HL-60 (cell line): ENCODE measurements around the gene RSU1.
A peak's percentile ranks its signal among the peaks of the same experiment; 100 is the strongest.

Experiments used
- DNase-seq, 2 experiments: peaks; one replicate each; pipeline ENCODE4 v3.0.0-alpha.2; 2010 to 2020; ENCODE audit warnings: low read depth in 1 of 2, low spot score in 1 of 2
- H3K27ac ChIP-seq: fragments of 250-450 bp; sonication (Bioruptor Pico); replicated peaks from 2 replicates; pipeline ENCODE4 v1.5.1; 2020; ENCODE audit warnings: mild to moderate bottlenecking, moderate library complexity
- H3K27me3 ChIP-seq: fragments of 250-450 bp; sonication (Bioruptor Pico); 2 replicates; pipeline ENCODE4 v1.5.1; 2021; ENCODE audit warnings: mild to moderate bottlenecking, moderate library complexity; ENCODE audit not compliant: insufficient read depth, poor library complexity, severe bottlenecking
- H3K4me3 ChIP-seq: replicated peaks from 2 replicates; pipeline ENCODE4 v1.5.1; 2011; ENCODE audit warnings: mild to moderate bottlenecking, control low read depth, low read length; ENCODE audit not compliant: insufficient read depth
- CTCF ChIP-seq: IDR thresholded peaks from one replicate; pipeline ENCODE4 v1.5.1; 2011; ENCODE audit warnings: low read length, control low read depth, inconsistent platforms; ENCODE audit not compliant: insufficient read depth
- GABPA ChIP-seq: IDR thresholded peaks from 2 replicates; pipeline ENCODE4 v1.6.1; 2012; ENCODE audit warnings: low read depth
- POLR2AphosphoS5 ChIP-seq: IDR thresholded peaks from 2 replicates; pipeline ENCODE4 v1.6.1; 2012; ENCODE audit warnings: low read depth
- SPI1 ChIP-seq: IDR thresholded peaks from 2 replicates; pipeline ENCODE4 v1.6.1; 2012; ENCODE audit warnings: low read depth, mild to moderate bottlenecking, borderline replicate concordance
- TF ChIP-seq, protein P1 (sequence below): IDR thresholded peaks from 2 replicates; pipeline ENCODE4 v1.6.1; 2012; ENCODE audit warnings: low read depth; ENCODE audit not compliant: insufficient replicate concordance

RSU1 gene

GRCh38 chr10:16583382-16583781, 233.8 kb downstream of the RSU1 start:
- H3K4me3 ChIP-seq, result no peak overlapping the region
- no peaks in the 10 kb centered on the region for H3K27me3 ChIP-seq
- no peak for DNase-seq
- H3K27ac ChIP-seq, result no peak overlapping the region
- TF ChIP-seq POLR2AphosphoS5 (no peak), GABPA (no peak), SPI1 (no peak), CTCF (no peak)
- TF ChIP-seq, protein P1, sequence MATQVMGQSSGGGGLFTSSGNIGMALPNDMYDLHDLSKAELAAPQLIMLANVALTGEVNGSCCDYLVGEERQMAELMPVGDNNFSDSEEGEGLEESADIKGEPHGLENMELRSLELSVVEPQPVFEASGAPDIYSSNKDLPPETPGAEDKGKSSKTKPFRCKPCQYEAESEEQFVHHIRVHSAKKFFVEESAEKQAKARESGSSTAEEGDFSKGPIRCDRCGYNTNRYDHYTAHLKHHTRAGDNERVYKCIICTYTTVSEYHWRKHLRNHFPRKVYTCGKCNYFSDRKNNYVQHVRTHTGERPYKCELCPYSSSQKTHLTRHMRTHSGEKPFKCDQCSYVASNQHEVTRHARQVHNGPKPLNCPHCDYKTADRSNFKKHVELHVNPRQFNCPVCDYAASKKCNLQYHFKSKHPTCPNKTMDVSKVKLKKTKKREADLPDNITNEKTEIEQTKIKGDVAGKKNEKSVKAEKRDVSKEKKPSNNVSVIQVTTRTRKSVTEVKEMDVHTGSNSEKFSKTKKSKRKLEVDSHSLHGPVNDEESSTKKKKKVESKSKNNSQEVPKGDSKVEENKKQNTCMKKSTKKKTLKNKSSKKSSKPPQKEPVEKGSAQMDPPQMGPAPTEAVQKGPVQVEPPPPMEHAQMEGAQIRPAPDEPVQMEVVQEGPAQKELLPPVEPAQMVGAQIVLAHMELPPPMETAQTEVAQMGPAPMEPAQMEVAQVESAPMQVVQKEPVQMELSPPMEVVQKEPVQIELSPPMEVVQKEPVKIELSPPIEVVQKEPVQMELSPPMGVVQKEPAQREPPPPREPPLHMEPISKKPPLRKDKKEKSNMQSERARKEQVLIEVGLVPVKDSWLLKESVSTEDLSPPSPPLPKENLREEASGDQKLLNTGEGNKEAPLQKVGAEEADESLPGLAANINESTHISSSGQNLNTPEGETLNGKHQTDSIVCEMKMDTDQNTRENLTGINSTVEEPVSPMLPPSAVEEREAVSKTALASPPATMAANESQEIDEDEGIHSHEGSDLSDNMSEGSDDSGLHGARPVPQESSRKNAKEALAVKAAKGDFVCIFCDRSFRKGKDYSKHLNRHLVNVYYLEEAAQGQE, result no peak

GRCh38 chr10:16581202-16581601, 236.0 kb downstream of the RSU1 start:
- DNase-seq, result peak in 1 of 2 experiments; percentile 1
- H3K27me3 ChIP-seq, result no peaks in the 10 kb centered on the region
- no peak overlapping the region for H3K27ac ChIP-seq
- H3K4me3 ChIP-seq, result no peak overlapping the region
- TF ChIP-seq, protein P1, result no peak
- TF ChIP-seq POLR2AphosphoS5 (no peak), SPI1 (no peak), CTCF (no peak), GABPA (no peak)

GRCh38 chr10:16570731-16571130, 246.5 kb downstream of the RSU1 start:
- no peak for TF ChIP-seq POLR2AphosphoS5
- TF ChIP-seq, protein P1, result no peak
- TF ChIP-seq GABPA, result no peak
- TF ChIP-seq CTCF, result no peak
- no peak for TF ChIP-seq SPI1
- no peak overlapping the region for H3K4me3 ChIP-seq
- no peak for DNase-seq
- no peaks in the 10 kb centered on the region for H3K27me3 ChIP-seq
- H3K27ac ChIP-seq, result no peak overlapping the region
